Suprapubic skin (tissue), 4 donors: Measurements from ENCODE around the gene THSD7B.

ENCODE experiments used
- POLR2A ChIP-seq, 2 donors: fragments of 450-650 bp; IDR thresholded peaks; one replicate each; pipeline ENCODE4 v1.6.1; 2017; ENCODE audit warnings: antibody characterized with exemption in 2 of 2, mild to moderate bottlenecking in 2 of 2, moderate library complexity in 2 of 2
- POLR2AphosphoS5 ChIP-seq, 3 donors: sonication (generic); formaldehyde crosslinking; IDR thresholded peaks; one replicate each; pipeline ENCODE4 v1.6.1; 2017; ENCODE audit warnings: antibody characterized with exemption in 3 of 3

- no peak for TF ChIP-seq POLR2AphosphoS5 (IDR thresholded peaks at IDR 0.05)
- no peak for TF ChIP-seq POLR2A (IDR thresholded peaks at IDR 0.05)
Observed at GRCh38 chr2:136966485-136966884, 201.1 kb downstream of the THSD7B start.
